Right lung (tissue), 5 donors: ENCODE data around the gene ITGAV. TPM values are rescaled to one million over a fixed set of nuclear protein-coding genes. Genes with fewer than 3 reads are reported as not detected.
A peak's percentile ranks its signal among the peaks of the same experiment; 100 is the strongest.

Experiments
- DNase-seq, 2 donors: peaks; one replicate each; pipeline ENCODE4 v3.0.0-alpha.2; 2013
- polyA plus RNA-seq, 5 donors: library from polyadenylated mRNA; unstranded; fragments of 120-200 nt; gene quantifications; one replicate each; pipeline versions ENCODE4 v1.2.1 to v1.2.3, GENCODE V29; 2013; ENCODE audit warnings: inconsistent platforms in 1 of 5, low replicate concordance in 1 of 5; ENCODE audit not compliant: insufficient read length in 5 of 5, insufficient read depth in 1 of 5

The ITGAV gene
- polyA plus RNA-seq, 5 donors = 36.0 to 65.4 (median 62.1) TPM

GRCh38 chr2:186659383-186659782, 69.5 kb downstream of the ITGAV start:
- DNase-seq = no peak

- no peak for DNase-seq
Measured at GRCh38 chr2:186664385-186665043, 74.7 kb downstream of the ITGAV start.

- DNase-seq = no peak
Measured at GRCh38 chr2:186669146-186669545, 79.3 kb downstream of the ITGAV start.

GRCh38 chr2:186670831-186671230, 81.0 kb downstream of the ITGAV start:
- DNase-seq = no peak

GRCh38 chr2:186675380-186675779, 85.5 kb downstream of the ITGAV start:
- DNase-seq = no peak

GRCh38 chr2:186683341-186683740, 93.5 kb downstream of the ITGAV start:
- DNase-seq = peak; percentile 9 to 15

GRCh38 chr2:186687807-186688211, 98.0 kb downstream of the ITGAV start:
- DNase-seq = no peak

GRCh38 chr2:186688813-186689212, 99.0 kb downstream of the ITGAV start:
- no peak for DNase-seq

GRCh38 chr2:186690786-186691185, 100.9 kb downstream of the ITGAV start:
- no peak for DNase-seq

GRCh38 chr2:186691231-186691630, 101.4 kb downstream of the ITGAV start:
- DNase-seq = no peak

- DNase-seq = no peak
Measured at GRCh38 chr2:186691900-186692299, 102.0 kb downstream of the ITGAV start.

GRCh38 chr2:186693446-186693832, 103.6 kb downstream of the ITGAV start:
- no peak for DNase-seq

GRCh38 chr2:186695081-186695756, 105.4 kb downstream of the ITGAV start:
- peak; percentile 10 to 23 for DNase-seq

GRCh38 chr2:186696290-186696689, 106.4 kb downstream of the ITGAV start:
- no peak for DNase-seq

- DNase-seq = no peak
Measured at GRCh38 chr2:186696804-186697203, 106.9 kb downstream of the ITGAV start.

- DNase-seq = no peak
Measured at GRCh38 chr2:186697536-186697935, 107.7 kb downstream of the ITGAV start.

GRCh38 chr2:186699742-186700141, 109.9 kb downstream of the ITGAV start:
- no peak for DNase-seq

GRCh38 chr2:186702006-186702405, 112.2 kb downstream of the ITGAV start:
- no peak for DNase-seq

- no peak for DNase-seq
Measured at GRCh38 chr2:186702501-186702900, 112.6 kb downstream of the ITGAV start.

- DNase-seq = no peak
Measured at GRCh38 chr2:186704897-186705296, 115.0 kb downstream of the ITGAV start.

GRCh38 chr2:186709529-186710450, 119.9 kb downstream of the ITGAV start:
- no peak for DNase-seq

- no peak for DNase-seq
Measured at GRCh38 chr2:186713691-186714090, 123.8 kb downstream of the ITGAV start.

- DNase-seq = no peak
Measured at GRCh38 chr2:186714611-186715010, 124.8 kb downstream of the ITGAV start.
